ENCODE measurements around the gene NOX4.
"Not testable (repeated sequence)": the region's sequence is repeated elsewhere in the genome, so short reads cannot be mapped to it uniquely, and the experiment has no call there.

DNA sequence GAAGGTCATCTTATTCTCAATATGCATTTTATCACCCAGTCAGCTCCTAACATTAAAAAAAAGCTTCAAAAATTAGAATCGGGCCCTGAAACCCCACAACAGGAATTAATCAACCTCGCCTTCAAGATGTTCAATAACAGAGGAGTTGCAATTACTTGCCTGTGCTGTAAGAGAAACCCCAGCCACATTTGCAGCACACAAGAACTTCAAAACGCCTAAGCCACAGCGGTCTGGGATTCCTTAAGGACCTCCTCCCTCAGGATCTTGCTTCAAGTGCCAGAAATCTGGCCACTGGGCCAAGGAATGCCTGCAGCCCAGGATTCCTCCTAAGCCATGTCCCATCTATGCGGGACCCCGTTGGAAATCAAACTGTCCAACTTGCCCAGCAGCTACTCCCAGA, 108.2 kb downstream of the NOX4 start:
- TF ChIP-seq, protein P1, sequence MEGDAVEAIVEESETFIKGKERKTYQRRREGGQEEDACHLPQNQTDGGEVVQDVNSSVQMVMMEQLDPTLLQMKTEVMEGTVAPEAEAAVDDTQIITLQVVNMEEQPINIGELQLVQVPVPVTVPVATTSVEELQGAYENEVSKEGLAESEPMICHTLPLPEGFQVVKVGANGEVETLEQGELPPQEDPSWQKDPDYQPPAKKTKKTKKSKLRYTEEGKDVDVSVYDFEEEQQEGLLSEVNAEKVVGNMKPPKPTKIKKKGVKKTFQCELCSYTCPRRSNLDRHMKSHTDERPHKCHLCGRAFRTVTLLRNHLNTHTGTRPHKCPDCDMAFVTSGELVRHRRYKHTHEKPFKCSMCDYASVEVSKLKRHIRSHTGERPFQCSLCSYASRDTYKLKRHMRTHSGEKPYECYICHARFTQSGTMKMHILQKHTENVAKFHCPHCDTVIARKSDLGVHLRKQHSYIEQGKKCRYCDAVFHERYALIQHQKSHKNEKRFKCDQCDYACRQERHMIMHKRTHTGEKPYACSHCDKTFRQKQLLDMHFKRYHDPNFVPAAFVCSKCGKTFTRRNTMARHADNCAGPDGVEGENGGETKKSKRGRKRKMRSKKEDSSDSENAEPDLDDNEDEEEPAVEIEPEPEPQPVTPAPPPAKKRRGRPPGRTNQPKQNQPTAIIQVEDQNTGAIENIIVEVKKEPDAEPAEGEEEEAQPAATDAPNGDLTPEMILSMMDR (IDR thresholded peaks at IDR 0.05), result not testable (repeated sequence)
- not testable (repeated sequence) for TF ChIP-seq EZH2 (IDR thresholded peaks at IDR 0.05; ENCODE audit: borderline replicate concordance, insufficient read depth, low read depth, low read length, poor library complexity, severe bottlenecking)
